Mesenchymal stem cell (in vitro differentiated cells and primary cell): ENCODE measurements around the gene AMN.

Experiments used
- DNase-seq: peaks from one replicate; pipeline ENCODE4 v3.0.0-alpha.2; 2013
- H2AFZ ChIP-seq: one replicate; pipeline ENCODE4 v1.6.1; 2013; ENCODE audit warnings: low read depth, mild to moderate bottlenecking, control low read depth, inconsistent platforms, low read length, moderate library complexity
- H2AK5ac ChIP-seq: 2 replicates; pipeline ENCODE4 v1.6.1; 2013; ENCODE audit warnings: low read length, moderate library complexity, mild to moderate bottlenecking, inconsistent platforms; ENCODE audit not compliant: severe bottlenecking
- H2BK120ac ChIP-seq: one replicate; pipeline ENCODE4 v1.6.1; 2013; ENCODE audit warnings: low read depth, mild to moderate bottlenecking, inconsistent platforms, low read length, moderate library complexity
- H2BK12ac ChIP-seq, 2 experiments: one replicate each; pipeline ENCODE4 v1.6.1; 2013; ENCODE audit warnings: inconsistent platforms in 2 of 2, low read length in 2 of 2, mild to moderate bottlenecking in 2 of 2, moderate library complexity in 2 of 2, control low read depth in 1 of 2
- H2BK15ac ChIP-seq: one replicate; pipeline ENCODE4 v1.6.1; 2013; ENCODE audit warnings: mild to moderate bottlenecking, low read depth, inconsistent platforms; ENCODE audit not compliant: poor library complexity, severe bottlenecking
- H2BK5ac ChIP-seq: 2 replicates; pipeline ENCODE4 v1.6.1; 2013; ENCODE audit warnings: low read depth, mild to moderate bottlenecking, low read length, control low read depth, inconsistent platforms; ENCODE audit not compliant: poor library complexity, severe bottlenecking
- H3K14ac ChIP-seq, 2 experiments: one replicate each; pipeline ENCODE4 v1.6.1; 2013; ENCODE audit warnings: inconsistent platforms in 2 of 2, low read length in 2 of 2, control low read depth in 1 of 2, mild to moderate bottlenecking in 1 of 2, moderate library complexity in 1 of 2
- H3K18ac ChIP-seq, 2 experiments: one replicate each; pipeline ENCODE4 v1.6.1; 2013; ENCODE audit warnings: inconsistent platforms in 2 of 2, low read length in 2 of 2, control low read depth in 1 of 2, low read depth in 1 of 2, mild to moderate bottlenecking in 1 of 2
- H3K23ac ChIP-seq, 2 experiments: one replicate each; pipeline ENCODE4 v1.6.1; 2013; ENCODE audit warnings: inconsistent platforms in 2 of 2, low read length in 2 of 2, mild to moderate bottlenecking in 2 of 2, moderate library complexity in 2 of 2, control low read depth in 1 of 2
- H3K27ac ChIP-seq: 2 replicates; pipeline ENCODE4 v1.5.1; 2013; ENCODE audit warnings: mild to moderate bottlenecking, moderate library complexity, low read length, control low read depth, inconsistent platforms; ENCODE audit not compliant: poor library complexity, severe bottlenecking
- H3K27me3 ChIP-seq, 2 experiments: 2 replicates each; pipeline versions ENCODE4 v1.6.1 to v1.7.0; 2013; ENCODE audit warnings: low read length in 2 of 2, mild to moderate bottlenecking in 2 of 2, moderate library complexity in 2 of 2, control low read depth in 1 of 2, inconsistent platforms in 1 of 2; ENCODE audit not compliant: control insufficient read depth in 1 of 2, insufficient read depth in 1 of 2
- H3K36me3 ChIP-seq, 2 experiments: 2 replicates each; pipeline versions ENCODE4 v1.6.1 to v1.7.0; 2013; ENCODE audit warnings: low read length in 2 of 2, control low read depth in 1 of 2, inconsistent platforms in 1 of 2, low read depth in 1 of 2, mild to moderate bottlenecking in 1 of 2; ENCODE audit not compliant: insufficient read depth in 2 of 2, control insufficient read depth in 1 of 2
- H3K4ac ChIP-seq, 2 experiments: one replicate each; pipeline ENCODE4 v1.6.1; 2013; ENCODE audit warnings: inconsistent platforms in 2 of 2, low read length in 2 of 2, mild to moderate bottlenecking in 2 of 2, moderate library complexity in 2 of 2, control low read depth in 1 of 2, low read depth in 1 of 2
- H3K4me1 ChIP-seq: 2 replicates; pipeline ENCODE4 v1.6.1; 2013; ENCODE audit warnings: low read depth, low read length, control low read depth; ENCODE audit not compliant: control insufficient read depth, insufficient read depth
- H3K4me2 ChIP-seq: 2 replicates; pipeline ENCODE4 v1.6.1; 2013; ENCODE audit warnings: low read length, mild to moderate bottlenecking, inconsistent platforms; ENCODE audit not compliant: poor library complexity, severe bottlenecking
- H3K4me3 ChIP-seq, 2 experiments: 2 replicates each; pipeline versions ENCODE4 v1.5.1 to v1.7.0; 2013; ENCODE audit warnings: low read length in 2 of 2, mild to moderate bottlenecking in 2 of 2, control low read depth in 1 of 2, low read depth in 1 of 2; ENCODE audit not compliant: insufficient read depth in 1 of 2
- H3K79me1 ChIP-seq: replicated peaks from 2 replicates; pipeline ENCODE4 v1.6.1; 2013; ENCODE audit warnings: mild to moderate bottlenecking, control low read depth, low read length, inconsistent platforms; ENCODE audit not compliant: poor library complexity, severe bottlenecking
- H3K9ac ChIP-seq: 2 replicates; pipeline ENCODE4 v1.7.0; 2013; ENCODE audit warnings: mild to moderate bottlenecking, low read length, moderate library complexity
- H3K9me3 ChIP-seq: 2 replicates; pipeline ENCODE4 v1.7.0; 2013; ENCODE audit warnings: mild to moderate bottlenecking, low read length; ENCODE audit not compliant: control insufficient read depth
- H4K8ac ChIP-seq: one replicate; pipeline ENCODE4 v1.6.1; 2013; ENCODE audit warnings: inconsistent platforms, mild to moderate bottlenecking, low read length, moderate library complexity
- H4K91ac ChIP-seq: one replicate; pipeline ENCODE4 v1.6.1; 2013; ENCODE audit warnings: mild to moderate bottlenecking, low read length, inconsistent platforms
- WGBS: methylation state at CpG from one replicate; pipeline ENCODE4 v1.1.7; 2013; ENCODE audit warnings: mixed read lengths; 5-methylcytosine and 5-hydroxymethylcytosine counted together

AMN gene

GRCh38 chr14:102905116-102906108 is 17.1 kb upstream of the AMN start:
- no peak overlapping the region for H4K8ac ChIP-seq
- no peaks in the 10 kb centered on the region for H3K27me3 ChIP-seq
- no peak overlapping the region for H2BK5ac ChIP-seq
- H3K4me3 ChIP-seq, result no peak overlapping the region
- H2BK120ac ChIP-seq, result no peak overlapping the region
- H3K36me3 ChIP-seq, result peaks cover 52 to 77% of the 10 kb centered on the region in 2 experiments
- no peak overlapping the region for H2BK12ac ChIP-seq
- peaks cover 3% of the 10 kb centered on the region for H3K79me1 ChIP-seq
- H2BK15ac ChIP-seq, result no peak overlapping the region
- H3K4ac ChIP-seq, result no peak overlapping the region
- no peak overlapping the region for H2AFZ ChIP-seq
- no peak overlapping the region for H3K18ac ChIP-seq
- H3K9ac ChIP-seq, result no peak overlapping the region
- H3K9me3 ChIP-seq, result no peaks in the 10 kb centered on the region
- DNase-seq, result no peak
- no peak overlapping the region for H3K14ac ChIP-seq
- H3K4me1 ChIP-seq, result no peaks in the 10 kb centered on the region
- WGBS, result 96% methylated on average over 31 of the region's 38 CpGs
- H3K4me2 ChIP-seq, result no peak overlapping the region
- no peak overlapping the region for H2AK5ac ChIP-seq
- no peak overlapping the region for H3K27ac ChIP-seq
- no peak overlapping the region for H4K91ac ChIP-seq
- H3K23ac ChIP-seq, result no peak overlapping the region

GRCh38 chr14:102906616-102907302 is 15.7 kb upstream of the AMN start:
- H2BK5ac ChIP-seq, result no peak overlapping the region
- H3K4me2 ChIP-seq, result no peak overlapping the region
- H3K4me3 ChIP-seq, result no peak overlapping the region
- peaks cover 45 to 73% of the 10 kb centered on the region in 2 experiments for H3K36me3 ChIP-seq
- 98% methylated on average over 30 of the region's 30 CpGs for WGBS
- H3K9me3 ChIP-seq, result no peaks in the 10 kb centered on the region
- H3K18ac ChIP-seq, result no peak overlapping the region
- no peak overlapping the region for H3K14ac ChIP-seq
- H2AFZ ChIP-seq, result no peak overlapping the region
- H2AK5ac ChIP-seq, result no peak overlapping the region
- H2BK120ac ChIP-seq, result no peak overlapping the region
- H3K79me1 ChIP-seq, result peaks cover 3% of the 10 kb centered on the region
- H3K23ac ChIP-seq, result no peak overlapping the region
- H4K8ac ChIP-seq, result no peak overlapping the region
- H3K27ac ChIP-seq, result no peak overlapping the region
- no peak for DNase-seq
- no peak overlapping the region for H3K4ac ChIP-seq
- no peaks in the 10 kb centered on the region for H3K27me3 ChIP-seq
- no peaks in the 10 kb centered on the region for H3K4me1 ChIP-seq
- H2BK12ac ChIP-seq, result no peak overlapping the region
- H2BK15ac ChIP-seq, result no peak overlapping the region
- no peak overlapping the region for H4K91ac ChIP-seq
- H3K9ac ChIP-seq, result no peak overlapping the region

- Histone ChIP-seq H2BK15ac (no peak overlapping the region), H3K4ac (no peak overlapping the region), H3K14ac (no peak overlapping the region), H3K9ac (no peak overlapping the region), H3K4me2 (no peak overlapping the region), H4K8ac (no peak overlapping the region), H4K91ac (no peak overlapping the region), H3K36me3 (peaks cover 42 to 73% of the 10 kb centered on the region in 2 experiments), H3K27me3 (no peaks in the 10 kb centered on the region), H2BK5ac (no peak overlapping the region), H2BK120ac (no peak overlapping the region), H2AFZ (no peak overlapping the region), H3K18ac (no peak overlapping the region), H3K79me1 (no peaks in the 10 kb centered on the region), H3K4me3 (no peak overlapping the region), H2AK5ac (no peak overlapping the region), H3K27ac (no peak overlapping the region), H3K4me1 (no peaks in the 10 kb centered on the region), H2BK12ac (no peak overlapping the region), H3K9me3 (no peaks in the 10 kb centered on the region), H3K23ac (no peak overlapping the region)
- 99% methylated on average over 32 of the region's 33 CpGs for WGBS
- no peak for DNase-seq
Observed at GRCh38 chr14:102907303-102907844, 15.1 kb upstream of the AMN start.
